Muscle layer of duodenum (tissue), 2 donors: ENCODE results near the gene TIPIN.

Experiments
- H3K27ac ChIP-seq: one replicate; pipeline ENCODE4 v1.7.0; 2013; ENCODE audit warnings: mild to moderate bottlenecking, low read length
- H3K27me3 ChIP-seq: one replicate; pipeline ENCODE4 v1.7.0; 2013; ENCODE audit warnings: low read depth, mild to moderate bottlenecking, control low read depth, low read length
- H3K36me3 ChIP-seq, 2 donors: one replicate each; pipeline ENCODE4 v1.7.0; 2013; ENCODE audit warnings: low read length in 2 of 2, control low read depth in 1 of 2, mild to moderate bottlenecking in 1 of 2; ENCODE audit not compliant: insufficient read depth in 2 of 2, control insufficient read depth in 1 of 2
- H3K4me1 ChIP-seq, 2 donors: one replicate each; pipeline ENCODE4 v1.7.0; 2013; ENCODE audit warnings: low read length in 2 of 2, mild to moderate bottlenecking in 2 of 2, control low read depth in 1 of 2, moderate library complexity in 1 of 2; ENCODE audit not compliant: insufficient read depth in 2 of 2, control insufficient read depth in 1 of 2
- H3K4me3 ChIP-seq, 2 donors: one replicate each; pipeline ENCODE4 v1.7.0; 2013; ENCODE audit warnings: low read length in 2 of 2, low read depth in 1 of 2, mild to moderate bottlenecking in 1 of 2
- H3K9me3 ChIP-seq, 2 donors: one replicate each; pipeline ENCODE4 v1.7.0; 2013; ENCODE audit warnings: low read length in 2 of 2, control low read depth in 1 of 2, mild to moderate bottlenecking in 1 of 2; ENCODE audit not compliant: control insufficient read depth in 1 of 2
- donor health status: healthy.

Gene TIPIN

GRCh38 chr15:66287461-66288057 lies 68.9 kb downstream of the TIPIN start:
- H3K27ac ChIP-seq: no peak overlapping the region
- H3K4me3 ChIP-seq: no peak overlapping the region
- peaks cover 2 to 21% of the 10 kb centered on the region in 2 donors for H3K4me1 ChIP-seq
- H3K36me3 ChIP-seq: no peaks in the 10 kb centered on the region
- no peaks in the 10 kb centered on the region for H3K9me3 ChIP-seq
- H3K27me3 ChIP-seq: no peaks in the 10 kb centered on the region
